ENCODE results near the gene TIGD3. TPM values are rescaled to one million over a fixed set of nuclear protein-coding genes. Genes with fewer than 3 reads are reported as not detected.

TIGD3 gene
- total and polyA plus RNA-seq, 2 of the 13 experiments (the other 11 are each of a cell fraction or from before 2014, with no cell fraction given): 0.49 to 4.9 TPM

DNA sequence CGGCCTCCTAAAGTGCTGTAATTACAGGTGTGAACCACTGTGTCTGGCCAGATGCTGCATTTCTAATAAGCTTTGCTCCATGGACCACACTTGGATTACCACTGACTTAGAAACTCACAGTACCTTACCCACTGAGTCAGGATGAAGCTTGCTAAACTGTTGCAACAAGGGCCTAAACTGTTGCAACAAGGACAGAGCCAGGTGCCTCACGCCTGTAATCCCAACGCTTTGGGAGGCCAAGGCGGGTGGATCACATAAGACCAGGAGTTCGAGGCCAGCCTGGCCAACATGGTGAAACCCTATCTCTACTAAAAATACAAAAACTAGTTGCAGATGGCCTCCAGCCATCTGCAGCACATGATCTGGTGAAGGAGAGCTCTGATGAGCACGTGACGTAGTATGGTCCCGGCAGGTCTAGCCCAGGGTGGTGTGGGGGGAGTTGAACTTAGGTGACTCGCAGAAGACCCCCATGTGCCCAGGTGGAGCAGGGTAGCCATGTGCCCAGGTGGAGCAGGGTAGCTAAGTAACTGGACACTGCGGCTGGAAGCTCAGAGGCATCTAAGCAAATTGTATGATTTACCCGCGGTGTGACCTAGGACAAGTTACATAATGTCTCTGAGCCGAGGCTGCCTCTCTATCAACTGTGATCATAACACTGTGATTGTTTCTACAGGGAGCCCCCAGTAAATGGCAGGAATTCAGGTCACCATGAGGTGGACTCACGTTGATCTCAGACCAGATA, 19.5 kb downstream of the TIGD3 start:
- no peaks in the 10 kb centered on the region for H3K79me2 ChIP-seq (ENCODE audit: insufficient read depth, low read length)
- no peak overlapping the region for H3K9ac ChIP-seq (ENCODE audit: insufficient read depth, low read depth, low read length)
- ATAC-seq (no peak), DNase-seq (ENCODE audit: low spot score) (no peak), FAIRE-seq (no peak)
- H3K4me1 ChIP-seq (ENCODE audit: insufficient read depth, low read length): peaks cover 75% of the 10 kb centered on the region
- no peak overlapping the region for H3K4me2 ChIP-seq (ENCODE audit: low read depth, low read length)
- H3K4me3 ChIP-seq (replicated peaks in 1 of 3; ENCODE audit: insufficient read depth in 1 of 3, low read depth in 2 of 3, low read length in 3 of 3): no peak overlapping the region
- peaks cover 0 to 2% of the 10 kb centered on the region in 2 experiments; a peak in 2 of 5 replicates for H3K27me3 ChIP-seq (ENCODE audit: control insufficient read depth in 1 of 2, insufficient read depth in 2 of 2, low read length in 2 of 2)
- no peak overlapping the region for H2AFZ ChIP-seq (ENCODE audit: low read length)
- 39% methylated on average over 14 of the region's 14 CpGs for WGBS (ENCODE audit: low lambda C conversion rate)
- no peaks in the 10 kb centered on the region for H4K20me1 ChIP-seq (ENCODE audit: insufficient read depth, low read length)
- BruUV-seq (replicated peaks): no TSS peak
- POLR2A ChIA-PET: interaction anchor here (1.0 to 3.1 kb wide), 9 partner anchors 12 to 135 kb away, joined by 3 to 20 read pairs (median 5); partner anchors contain the start of genes FRMD8, MALAT1 and NEAT1
- CTCF ChIA-PET (ENCODE audit: low intra/inter-chr PET ratio, low total read pairs): no interaction called here
- in situ Hi-C loops (cut with HindIII; ENCODE audit: extremely low pct_ligation_motif_present, low pct_unique_long_range_greater_than_20kb): no loop called here
- H3K36me3 ChIP-seq (replicated peaks in 1 of 2; ENCODE audit: control insufficient read depth in 1 of 2, insufficient read depth in 2 of 2, low read length in 2 of 2): no peaks in the 10 kb centered on the region
- TF ChIP-seq, protein P1, sequence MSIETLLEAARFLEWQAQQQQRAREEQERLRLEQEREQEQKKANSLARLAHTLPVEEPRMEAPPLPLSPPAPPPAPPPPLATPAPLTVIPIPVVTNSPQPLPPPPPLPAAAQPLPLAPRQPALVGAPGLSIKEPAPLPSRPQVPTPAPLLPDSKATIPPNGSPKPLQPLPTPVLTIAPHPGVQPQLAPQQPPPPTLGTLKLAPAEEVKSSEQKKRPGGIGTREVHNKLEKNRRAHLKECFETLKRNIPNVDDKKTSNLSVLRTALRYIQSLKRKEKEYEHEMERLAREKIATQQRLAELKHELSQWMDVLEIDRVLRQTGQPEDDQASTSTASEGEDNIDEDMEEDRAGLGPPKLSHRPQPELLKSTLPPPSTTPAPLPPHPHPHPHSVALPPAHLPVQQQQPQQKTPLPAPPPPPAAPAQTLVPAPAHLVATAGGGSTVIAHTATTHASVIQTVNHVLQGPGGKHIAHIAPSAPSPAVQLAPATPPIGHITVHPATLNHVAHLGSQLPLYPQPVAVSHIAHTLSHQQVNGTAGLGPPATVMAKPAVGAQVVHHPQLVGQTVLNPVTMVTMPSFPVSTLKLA (IDR thresholded peaks at IDR 0.05): peak; percentile 62; the same call in 1 of the 2 replicates
- no peak for TF ChIP-seq MTF1 (CRISPR knock-in tag; IDR thresholded peaks at IDR 0.05)
- TF ChIP-seq ZNF768 (CRISPR knock-in tag; IDR thresholded peaks at IDR 0.05): peak; percentile 83
- TF ChIP-seq CEBPG (CRISPR knock-in tag; IDR thresholded peaks at IDR 0.05): peak; percentile 43
- TF ChIP-seq CREM (IDR thresholded peaks at IDR 0.05): no peak
- no peak for TF ChIP-seq CREM (CRISPR knock-in tag; IDR thresholded peaks at IDR 0.05)
- TF ChIP-seq, protein P2, sequence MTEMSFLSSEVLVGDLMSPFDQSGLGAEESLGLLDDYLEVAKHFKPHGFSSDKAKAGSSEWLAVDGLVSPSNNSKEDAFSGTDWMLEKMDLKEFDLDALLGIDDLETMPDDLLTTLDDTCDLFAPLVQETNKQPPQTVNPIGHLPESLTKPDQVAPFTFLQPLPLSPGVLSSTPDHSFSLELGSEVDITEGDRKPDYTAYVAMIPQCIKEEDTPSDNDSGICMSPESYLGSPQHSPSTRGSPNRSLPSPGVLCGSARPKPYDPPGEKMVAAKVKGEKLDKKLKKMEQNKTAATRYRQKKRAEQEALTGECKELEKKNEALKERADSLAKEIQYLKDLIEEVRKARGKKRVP (CRISPR knock-in tag; IDR thresholded peaks at IDR 0.05): peak in 1 of 2 experiments; percentile 50; a peak in 2 of 4 replicates
- TF ChIP-seq CEBPB (IDR thresholded peaks at IDR 0.05; ENCODE audit: borderline replicate concordance, low read depth, low read length): peak; percentile 47; the same call in 1 of the 2 replicates
- H3K27ac ChIP-seq (ENCODE audit: extremely low read length, insufficient read depth, low read length): no peak overlapping the region
- no peaks in the 10 kb centered on the region for H3K9me3 ChIP-seq (ENCODE audit: low read length)
- intact Hi-C loops (cut with micrococcal nuclease; ENCODE audit: unreplicated experiment): no loop called here
